Measurements from ENCODE around the gene MAPRE2.
"Not testable (repeated sequence)": the region's sequence is repeated elsewhere in the genome, so short reads cannot be mapped to it uniquely, and the experiment has no call there.

MAPRE2 gene

GRCh38 chr18:35157181-35157580 is 116.0 kb downstream of the MAPRE2 start:
- DNase-seq, result no peak

- DNase-seq, result no peak
Measured at GRCh38 chr18:35158728-35159450, 117.7 kb downstream of the MAPRE2 start.

- DNase-seq, result no peak
Measured at GRCh38 chr18:35159782-35160181, 118.6 kb downstream of the MAPRE2 start.

- DNase-seq, result no peak
Measured at GRCh38 chr18:35161485-35161884, 120.3 kb downstream of the MAPRE2 start.

- no peak for DNase-seq
Measured at GRCh38 chr18:35161934-35162333, 120.7 kb downstream of the MAPRE2 start.

- no peak for DNase-seq
Measured at GRCh38 chr18:35163014-35163539, 121.9 kb downstream of the MAPRE2 start.

GRCh38 chr18:35163721-35164120 is 122.5 kb downstream of the MAPRE2 start:
- DNase-seq, result no peak

GRCh38 chr18:35164133-35164532 is 122.9 kb downstream of the MAPRE2 start:
- DNase-seq, result no peak

- no peak for DNase-seq
Measured at GRCh38 chr18:35167332-35167731, 126.1 kb downstream of the MAPRE2 start.

GRCh38 chr18:35167857-35168256 is 126.6 kb downstream of the MAPRE2 start:
- no peak for DNase-seq

- not testable (repeated sequence) for DNase-seq
Measured at GRCh38 chr18:35170323-35170722, 129.1 kb downstream of the MAPRE2 start.

GRCh38 chr18:35171315-35171987 is 130.2 kb downstream of the MAPRE2 start:
- DNase-seq, result no peak

- no peak for DNase-seq
Measured at GRCh38 chr18:35172009-35172408, 130.8 kb downstream of the MAPRE2 start.

GRCh38 chr18:35172451-35173035 is 131.3 kb downstream of the MAPRE2 start:
- DNase-seq, result no peak

GRCh38 chr18:35174093-35174731 is 133.0 kb downstream of the MAPRE2 start:
- DNase-seq, result peak; percentile 56

- DNase-seq, result peak; percentile 22
Measured at GRCh38 chr18:35174745-35175144, 133.5 kb downstream of the MAPRE2 start.

- DNase-seq, result no peak
Measured at GRCh38 chr18:35176925-35177324, 135.7 kb downstream of the MAPRE2 start.

- no peak for DNase-seq
Measured at GRCh38 chr18:35178260-35178659, 137.0 kb downstream of the MAPRE2 start.

GRCh38 chr18:35179906-35180305 is 138.7 kb downstream of the MAPRE2 start:
- DNase-seq, result no peak

GRCh38 chr18:35180455-35180854 is 139.2 kb downstream of the MAPRE2 start:
- no peak for DNase-seq

GRCh38 chr18:35182151-35182550 is 140.9 kb downstream of the MAPRE2 start:
- DNase-seq, result no peak

- no peak for DNase-seq
Measured at GRCh38 chr18:35183886-35184285, 142.7 kb downstream of the MAPRE2 start.

- no peak for DNase-seq
Measured at GRCh38 chr18:35185771-35186170, 144.6 kb downstream of the MAPRE2 start.

Measured in NCI-H2171 treated with DMSO at 0.1 percent for 48 hours (cell line).